Measurements from ENCODE around the gene FUCA2.

- TF ChIP-seq NR1H2 (CRISPR knock-in tag; IDR thresholded peaks at IDR 0.05) (no peak), CREM (CRISPR knock-in tag; IDR thresholded peaks at IDR 0.05) (no peak), ETV6 (CRISPR knock-in tag; IDR thresholded peaks at IDR 0.05) (no peak), ATF2 (CRISPR knock-in tag; IDR thresholded peaks at IDR 0.05; ENCODE audit: borderline replicate concordance, low read depth) (no peak), GRHL2 (CRISPR knock-in tag; IDR thresholded peaks at IDR 0.05; ENCODE audit: insufficient replicate concordance, severe bottlenecking) (no peak), ZNF121 (CRISPR knock-in tag; IDR thresholded peaks at IDR 0.05) (no peak), NR2C2 (CRISPR knock-in tag; IDR thresholded peaks at IDR 0.05) (no peak), NFE2L1 (CRISPR knock-in tag; IDR thresholded peaks at IDR 0.05) (no peak), ATF6 (CRISPR knock-in tag; IDR thresholded peaks at IDR 0.05) (no peak), SMAD3 (CRISPR knock-in tag; IDR thresholded peaks at IDR 0.05; ENCODE audit: borderline replicate concordance) (no peak), CREB1 (CRISPR knock-in tag; IDR thresholded peaks at IDR 0.05) (no peak), JUN (CRISPR knock-in tag; IDR thresholded peaks at IDR 0.05) (no peak)
- TF ChIP-seq, protein P1, sequence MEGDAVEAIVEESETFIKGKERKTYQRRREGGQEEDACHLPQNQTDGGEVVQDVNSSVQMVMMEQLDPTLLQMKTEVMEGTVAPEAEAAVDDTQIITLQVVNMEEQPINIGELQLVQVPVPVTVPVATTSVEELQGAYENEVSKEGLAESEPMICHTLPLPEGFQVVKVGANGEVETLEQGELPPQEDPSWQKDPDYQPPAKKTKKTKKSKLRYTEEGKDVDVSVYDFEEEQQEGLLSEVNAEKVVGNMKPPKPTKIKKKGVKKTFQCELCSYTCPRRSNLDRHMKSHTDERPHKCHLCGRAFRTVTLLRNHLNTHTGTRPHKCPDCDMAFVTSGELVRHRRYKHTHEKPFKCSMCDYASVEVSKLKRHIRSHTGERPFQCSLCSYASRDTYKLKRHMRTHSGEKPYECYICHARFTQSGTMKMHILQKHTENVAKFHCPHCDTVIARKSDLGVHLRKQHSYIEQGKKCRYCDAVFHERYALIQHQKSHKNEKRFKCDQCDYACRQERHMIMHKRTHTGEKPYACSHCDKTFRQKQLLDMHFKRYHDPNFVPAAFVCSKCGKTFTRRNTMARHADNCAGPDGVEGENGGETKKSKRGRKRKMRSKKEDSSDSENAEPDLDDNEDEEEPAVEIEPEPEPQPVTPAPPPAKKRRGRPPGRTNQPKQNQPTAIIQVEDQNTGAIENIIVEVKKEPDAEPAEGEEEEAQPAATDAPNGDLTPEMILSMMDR (IDR thresholded peaks at IDR 0.05) = no peak
- TF ChIP-seq, protein P2, sequence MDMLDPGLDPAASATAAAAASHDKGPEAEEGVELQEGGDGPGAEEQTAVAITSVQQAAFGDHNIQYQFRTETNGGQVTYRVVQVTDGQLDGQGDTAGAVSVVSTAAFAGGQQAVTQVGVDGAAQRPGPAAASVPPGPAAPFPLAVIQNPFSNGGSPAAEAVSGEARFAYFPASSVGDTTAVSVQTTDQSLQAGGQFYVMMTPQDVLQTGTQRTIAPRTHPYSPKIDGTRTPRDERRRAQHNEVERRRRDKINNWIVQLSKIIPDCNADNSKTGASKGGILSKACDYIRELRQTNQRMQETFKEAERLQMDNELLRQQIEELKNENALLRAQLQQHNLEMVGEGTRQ (CRISPR knock-in tag; IDR thresholded peaks at IDR 0.05) = no peak
Measured at GRCh38 chr6:143522039-143522600, 10.6 kb upstream of the FUCA2 start.

Data from WTC11 (cell line).